Smooth muscle cell (in vitro differentiated cells): ENCODE measurements around the gene UPK3A. TPM values are rescaled to one million over a fixed set of nuclear protein-coding genes. Genes with fewer than 3 reads are reported as not detected.

Experiments used
- DNase-seq: peaks from one replicate; lab custom pipeline; 2025; ENCODE audit not compliant: unreplicated experiment; lab: John Stamatoyannopoulos, UW
- H2AFZ ChIP-seq: fragments of 200-600 bp; sonication (generic); 2 replicates; pipeline ENCODE4 v1.6.0; 2016; ENCODE audit warnings: antibody characterized with exemption, low read depth, mild to moderate bottlenecking
- H3F3A ChIP-seq: fragments of 200-600 bp; sonication (generic); 2 replicates; pipeline ENCODE4 v1.6.0; 2017; ENCODE audit warnings: antibody characterized with exemption, low read depth
- H3K27ac ChIP-seq: fragments of 200-600 bp; sonication (generic); 2 replicates; pipeline ENCODE4 v1.5.1; 2016; ENCODE audit warnings: low read depth, mild to moderate bottlenecking
- H3K27me3 ChIP-seq: fragments of 200-600 bp; sonication (generic); 2 replicates; pipeline ENCODE4 v1.6.1; 2016; ENCODE audit warnings: low read depth, mild to moderate bottlenecking
- H3K36me3 ChIP-seq: fragments of 200-600 bp; sonication (generic); 2 replicates; pipeline ENCODE4 v1.5.1; 2016; ENCODE audit warnings: low read depth
- H3K4me1 ChIP-seq: fragments of 200-600 bp; sonication (generic); 2 replicates; pipeline ENCODE4 v1.5.1; 2016; ENCODE audit warnings: low read depth
- H3K4me2 ChIP-seq: fragments of 200-600 bp; sonication (generic); 2 replicates; pipeline ENCODE4 v1.6.0; 2016; ENCODE audit warnings: mild to moderate bottlenecking
- H3K4me3 ChIP-seq: fragments of 200-600 bp; sonication (generic); 2 replicates; pipeline ENCODE4 v1.5.1; 2016; ENCODE audit warnings: mild to moderate bottlenecking
- H3K79me2 ChIP-seq: fragments of 200-600 bp; sonication (generic); 2 replicates; pipeline ENCODE4 v1.6.0; 2016; ENCODE audit warnings: low read depth, mild to moderate bottlenecking
- H3K9ac ChIP-seq: fragments of 200-600 bp; sonication (generic); 2 replicates; pipeline ENCODE4 v1.6.0; 2016; ENCODE audit warnings: low read depth
- H3K9me3 ChIP-seq: fragments of 200-600 bp; sonication (generic); replicated peaks from 2 replicates; pipeline ENCODE4 v1.5.1; 2016; ENCODE audit warnings: low read depth
- H4K20me1 ChIP-seq: fragments of 200-600 bp; sonication (generic); 2 replicates; pipeline ENCODE4 v1.6.0; 2016; ENCODE audit warnings: low read depth
- WGBS: methylation state at CpG from one replicate; pipeline ENCODE4 v1.1.7; 2016; ENCODE audit warnings: low lambda C conversion rate; 5-methylcytosine and 5-hydroxymethylcytosine counted together
- polyA plus RNA-seq: library from polyadenylated mRNA; unstranded; fragments of >200 nt; fragmentation: Nextera tagmentation; extraction: Ambion mirVana; gene quantifications from 2 replicates; pipeline ENCODE4 v1.2.1, GENCODE V29; 2016
- total RNA-seq: library from RNA; depleted of rRNA; stranded (reverse); fragments of >200 nt; gene quantifications from 2 replicates; pipeline ENCODE4 v1.2.3, GENCODE V29; 2014
- TF ChIP-seq, protein P1 (sequence below): fragments of 200-600 bp; sonication (generic); IDR thresholded peaks from 2 replicates; pipeline ENCODE4 v1.5.1; 2017; ENCODE audit warnings: borderline replicate concordance, mild to moderate bottlenecking, antibody characterized with exemption; ENCODE audit not compliant: insufficient read depth, poor library complexity, severe bottlenecking

The UPK3A gene
- total and polyA plus RNA-seq, 2 experiments from 2014 or later = not detected

DNA sequence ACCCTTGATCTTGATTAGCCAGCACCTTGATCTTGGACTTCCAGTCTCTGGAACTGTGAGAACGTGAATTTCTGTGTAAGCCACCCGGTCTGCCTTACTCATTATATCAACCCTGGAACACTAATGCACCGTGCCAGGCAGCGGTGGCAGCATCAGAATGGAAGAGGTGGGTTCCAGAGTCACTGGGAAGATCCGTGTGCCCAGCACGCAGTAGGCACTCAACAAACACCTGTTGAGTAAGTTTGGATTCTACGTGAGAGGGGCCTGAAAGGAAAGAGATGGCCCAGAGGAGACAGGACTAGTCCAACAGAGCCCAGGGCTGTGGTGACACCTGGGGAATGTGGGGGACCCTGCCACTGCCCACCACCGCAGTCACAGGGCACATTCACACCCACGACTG is 6.6 kb upstream of the UPK3A start:
- Histone ChIP-seq H3K9ac (no peak overlapping the region), H3K4me3 (no peak overlapping the region), H4K20me1 (no peaks in the 10 kb centered on the region), H3F3A (no peaks in the 10 kb centered on the region), H3K27ac (no peak overlapping the region), H2AFZ (no peak overlapping the region), H3K36me3 (no peaks in the 10 kb centered on the region), H3K4me1 (no peaks in the 10 kb centered on the region), H3K4me2 (no peak overlapping the region), H3K79me2 (no peaks in the 10 kb centered on the region), H3K27me3 (peaks cover 4% of the 10 kb centered on the region), H3K9me3 (no peaks in the 10 kb centered on the region)
- DNase-seq = no peak
- TF ChIP-seq, protein P1, sequence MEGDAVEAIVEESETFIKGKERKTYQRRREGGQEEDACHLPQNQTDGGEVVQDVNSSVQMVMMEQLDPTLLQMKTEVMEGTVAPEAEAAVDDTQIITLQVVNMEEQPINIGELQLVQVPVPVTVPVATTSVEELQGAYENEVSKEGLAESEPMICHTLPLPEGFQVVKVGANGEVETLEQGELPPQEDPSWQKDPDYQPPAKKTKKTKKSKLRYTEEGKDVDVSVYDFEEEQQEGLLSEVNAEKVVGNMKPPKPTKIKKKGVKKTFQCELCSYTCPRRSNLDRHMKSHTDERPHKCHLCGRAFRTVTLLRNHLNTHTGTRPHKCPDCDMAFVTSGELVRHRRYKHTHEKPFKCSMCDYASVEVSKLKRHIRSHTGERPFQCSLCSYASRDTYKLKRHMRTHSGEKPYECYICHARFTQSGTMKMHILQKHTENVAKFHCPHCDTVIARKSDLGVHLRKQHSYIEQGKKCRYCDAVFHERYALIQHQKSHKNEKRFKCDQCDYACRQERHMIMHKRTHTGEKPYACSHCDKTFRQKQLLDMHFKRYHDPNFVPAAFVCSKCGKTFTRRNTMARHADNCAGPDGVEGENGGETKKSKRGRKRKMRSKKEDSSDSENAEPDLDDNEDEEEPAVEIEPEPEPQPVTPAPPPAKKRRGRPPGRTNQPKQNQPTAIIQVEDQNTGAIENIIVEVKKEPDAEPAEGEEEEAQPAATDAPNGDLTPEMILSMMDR = no peak
- WGBS = 95% methylated on average over 9 of the region's 9 CpGs

- Histone ChIP-seq H4K20me1 (no peaks in the 10 kb centered on the region), H3K79me2 (no peaks in the 10 kb centered on the region), H3K4me2 (no peak overlapping the region), H3K9me3 (no peaks in the 10 kb centered on the region), H3K27ac (no peak overlapping the region), H3K36me3 (no peaks in the 10 kb centered on the region), H3K4me1 (peaks cover 7% of the 10 kb centered on the region), H3K4me3 (no peak overlapping the region), H3K9ac (no peak overlapping the region), H3F3A (peaks cover 4% of the 10 kb centered on the region), H2AFZ (no peak overlapping the region), H3K27me3 (peaks cover 23% of the 10 kb centered on the region)
- 80% methylated on average over 3 of the region's 3 CpGs for WGBS
- TF ChIP-seq, protein P1 = no peak
- no peak for DNase-seq
Measured at GRCh38 chr22:45280587-45280980, 4.2 kb upstream of the UPK3A start.

DNA sequence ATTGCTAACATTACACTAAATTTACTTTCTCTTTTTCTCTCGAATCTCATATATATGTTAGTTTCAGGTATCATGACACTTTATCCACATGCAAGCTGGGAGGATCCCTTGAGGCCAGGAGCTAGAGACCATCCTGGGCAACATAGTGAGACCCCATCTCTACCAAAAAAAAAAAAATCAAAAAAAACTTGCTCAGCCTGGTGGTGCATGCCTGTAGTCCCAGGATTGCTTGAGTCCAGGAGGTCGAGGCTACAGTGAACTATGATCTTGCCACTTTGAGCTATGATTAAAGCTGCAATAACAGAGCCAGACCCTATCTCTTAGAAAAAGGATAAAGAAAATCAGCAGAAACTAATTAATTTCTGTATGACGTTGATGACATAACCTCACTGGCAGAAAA is 3.7 kb upstream of the UPK3A start:
- Histone ChIP-seq H3F3A (peaks cover 4% of the 10 kb centered on the region), H3K79me2 (no peaks in the 10 kb centered on the region), H3K4me1 (peaks cover 7% of the 10 kb centered on the region), H3K27me3 (peaks cover 27% of the 10 kb centered on the region), H2AFZ (no peak overlapping the region), H3K9me3 (no peaks in the 10 kb centered on the region), H4K20me1 (no peaks in the 10 kb centered on the region), H3K27ac (no peak overlapping the region), H3K9ac (no peak overlapping the region), H3K4me2 (no peak overlapping the region), H3K36me3 (no peaks in the 10 kb centered on the region), H3K4me3 (no peak overlapping the region)
- DNase-seq = no peak
- WGBS = 82% methylated on average over 3 of the region's 3 CpGs
- TF ChIP-seq, protein P1 = no peak

DNA sequence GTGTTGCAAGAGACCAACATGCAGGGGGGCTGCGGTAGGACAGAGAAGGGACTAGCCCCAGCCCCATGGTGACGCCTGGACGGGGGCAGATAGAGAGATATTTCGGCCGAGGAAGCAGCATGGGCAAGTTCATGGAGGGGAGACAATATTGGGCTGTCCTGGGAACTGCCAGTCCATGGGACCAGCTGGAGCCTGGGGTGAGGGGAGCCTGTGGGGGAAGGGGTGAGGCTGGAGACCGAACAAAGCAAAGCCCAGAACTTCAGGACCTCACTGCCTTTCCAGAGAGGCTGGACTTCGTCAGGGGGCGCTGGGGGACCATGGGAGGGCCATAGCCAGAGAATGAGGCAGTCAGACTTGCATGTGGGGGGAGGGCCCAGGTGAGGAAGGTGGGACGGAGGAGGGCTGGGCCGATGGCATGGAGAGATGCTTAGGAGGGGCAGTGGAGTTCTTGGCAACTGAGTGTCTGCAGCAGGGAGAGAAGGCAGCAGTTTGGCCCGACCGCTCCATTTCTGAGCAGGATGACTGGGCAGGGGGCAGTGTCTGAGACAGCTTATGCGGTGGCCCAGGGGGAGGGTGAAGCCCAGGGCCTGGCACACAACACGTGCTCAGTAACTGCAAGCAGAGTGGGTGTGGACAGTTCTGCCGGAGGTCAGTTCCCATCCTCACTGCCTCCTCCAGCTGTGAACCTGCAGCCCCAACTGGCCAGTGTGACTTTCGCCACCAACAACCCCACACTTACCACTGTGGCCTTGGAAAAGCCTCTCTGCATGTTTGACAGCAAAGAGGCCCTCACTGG is 712 bp downstream of the UPK3A start:
- H3K27me3 ChIP-seq = peaks cover 32% of the 10 kb centered on the region
- TF ChIP-seq, protein P1 = no peak
- no peak overlapping the region for H2AFZ ChIP-seq
- no peaks in the 10 kb centered on the region for H3K79me2 ChIP-seq
- peaks cover 7% of the 10 kb centered on the region for H3K4me1 ChIP-seq
- H3K9me3 ChIP-seq = no peaks in the 10 kb centered on the region
- H4K20me1 ChIP-seq = no peaks in the 10 kb centered on the region
- H3F3A ChIP-seq = peaks cover 4% of the 10 kb centered on the region
- no peak overlapping the region for H3K27ac ChIP-seq
- H3K4me3 ChIP-seq = peak overlapping the region; percentile 38
- WGBS = 43% methylated on average over 15 of the region's 16 CpGs
- no peaks in the 10 kb centered on the region for H3K36me3 ChIP-seq
- DNase-seq = no peak
- H3K9ac ChIP-seq = no peak overlapping the region
- H3K4me2 ChIP-seq = peak overlapping the region; percentile 84
